ENCODE data around the gene GOLM1.

The GOLM1 gene

DNA sequence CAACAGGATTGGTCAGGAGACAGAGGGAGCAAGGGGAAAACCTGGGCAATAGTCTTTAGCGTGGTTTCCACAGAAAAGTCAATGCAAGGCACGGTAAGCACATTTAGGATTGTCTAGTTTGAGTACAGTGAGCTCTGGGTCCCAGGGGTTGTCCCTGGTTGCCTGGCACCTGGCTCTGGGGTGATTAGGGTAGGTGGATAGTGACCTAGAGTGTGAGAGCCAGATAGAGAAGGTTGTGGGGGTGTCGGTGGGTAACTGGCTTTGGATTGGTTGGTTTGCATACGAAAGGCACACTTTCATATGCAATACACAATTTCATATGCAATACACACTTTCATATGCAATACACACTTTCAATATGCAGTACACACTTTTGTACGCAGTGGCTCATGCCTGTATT is 20.1 kb upstream of the GOLM1 start:
- H3K79me2 ChIP-seq (ENCODE audit: control insufficient read depth, insufficient read depth, low read length, unreplicated experiment): no peaks in the 10 kb centered on the region
- H3K27ac ChIP-seq (ENCODE audit: low read depth, low read length): no peak overlapping the region
- no peaks in the 10 kb centered on the region for H3K36me3 ChIP-seq (ENCODE audit: insufficient read depth, low read length)
- H3K4me3 ChIP-seq (ENCODE audit: low read depth, low read length): no peak overlapping the region
- no peaks in the 10 kb centered on the region for H3K4me1 ChIP-seq (ENCODE audit: control insufficient read depth, insufficient read depth, low read length, unreplicated experiment)
- no peak overlapping the region for H2AFZ ChIP-seq (ENCODE audit: low read length, unreplicated experiment)
- peaks cover 13% of the 10 kb centered on the region for H3K27me3 ChIP-seq (ENCODE audit: insufficient read depth, low read length)

DNA sequence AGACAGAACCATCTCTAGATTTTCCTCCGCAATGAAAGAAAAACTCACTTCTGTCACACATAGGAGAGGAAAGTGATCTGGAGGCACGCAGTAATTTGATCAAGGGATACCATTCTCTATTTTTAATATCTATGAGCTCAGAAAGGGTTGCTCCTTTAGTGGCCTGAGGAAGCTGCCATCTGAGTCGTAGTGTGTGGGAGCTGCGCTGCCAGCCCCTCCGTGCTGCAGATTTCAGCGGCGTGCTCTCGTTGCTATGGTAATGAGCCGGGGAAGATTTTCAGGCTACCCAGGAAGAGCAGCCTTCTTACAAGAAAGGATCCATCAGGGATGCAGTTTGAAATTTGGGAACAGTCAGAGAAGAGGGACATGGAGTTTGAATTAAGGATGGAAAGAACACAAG is 17.1 kb upstream of the GOLM1 start:
- H3K4me3 ChIP-seq (ENCODE audit: low read depth, low read length): no peak overlapping the region
- peaks cover 9% of the 10 kb centered on the region for H3K27me3 ChIP-seq (ENCODE audit: insufficient read depth, low read length)
- H3K4me1 ChIP-seq (ENCODE audit: control insufficient read depth, insufficient read depth, low read length, unreplicated experiment): no peaks in the 10 kb centered on the region
- no peak overlapping the region for H3K27ac ChIP-seq (ENCODE audit: low read depth, low read length)
- no peaks in the 10 kb centered on the region for H3K36me3 ChIP-seq (ENCODE audit: insufficient read depth, low read length)
- no peak overlapping the region for H2AFZ ChIP-seq (ENCODE audit: low read length, unreplicated experiment)
- no peaks in the 10 kb centered on the region for H3K79me2 ChIP-seq (ENCODE audit: control insufficient read depth, insufficient read depth, low read length, unreplicated experiment)

DNA sequence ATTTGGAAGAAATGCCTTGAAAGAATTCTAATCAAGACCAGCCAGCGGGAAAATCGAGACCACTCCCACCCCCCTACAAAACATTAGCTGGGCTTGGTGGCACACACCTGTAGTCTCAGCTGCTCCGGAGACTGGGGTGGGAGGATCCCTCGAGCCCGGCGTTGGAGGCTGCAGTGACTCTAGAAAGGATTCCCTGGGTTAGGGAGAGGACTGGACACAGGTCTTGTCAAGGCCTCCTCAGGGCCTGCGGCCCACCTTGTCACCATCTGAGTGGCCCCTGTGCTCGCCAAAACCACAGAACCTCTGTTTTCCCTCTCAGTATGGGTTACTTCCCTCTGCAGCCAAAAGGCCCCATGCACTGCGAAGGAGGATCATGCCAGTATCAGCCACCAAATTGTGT is 16.5 kb upstream of the GOLM1 start:
- no peaks in the 10 kb centered on the region for H3K36me3 ChIP-seq (ENCODE audit: insufficient read depth, low read length)

DNA sequence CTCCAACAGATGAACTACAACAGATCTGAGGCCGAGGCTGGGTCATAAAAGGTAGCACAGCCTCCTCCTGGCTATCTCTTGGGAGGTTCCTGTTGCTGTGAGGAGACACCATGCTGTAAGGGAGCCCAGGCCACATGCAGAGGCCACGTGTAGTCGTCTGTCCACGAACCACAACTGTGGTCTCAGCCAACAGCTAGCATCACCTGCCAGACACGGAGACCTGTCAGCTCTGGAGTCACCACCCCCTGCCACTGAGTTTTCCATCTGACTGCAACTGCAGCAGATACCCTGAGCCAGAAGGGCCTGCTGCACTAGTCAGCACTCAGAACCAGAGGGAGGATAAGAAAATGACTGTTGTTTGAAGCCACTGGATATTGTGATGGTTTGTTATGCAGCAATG is 12.7 kb upstream of the GOLM1 start:
- H3K27me3 ChIP-seq (ENCODE audit: insufficient read depth, low read length): peaks cover 5% of the 10 kb centered on the region; the same call in 1 of the 2 replicates
- H3K27ac ChIP-seq (ENCODE audit: low read depth, low read length): no peak overlapping the region
- H2AFZ ChIP-seq (ENCODE audit: low read length, unreplicated experiment): no peak overlapping the region
- H3K4me1 ChIP-seq (ENCODE audit: control insufficient read depth, insufficient read depth, low read length, unreplicated experiment): peaks cover under 1% of the 10 kb centered on the region
- no peaks in the 10 kb centered on the region for H3K36me3 ChIP-seq (ENCODE audit: insufficient read depth, low read length)
- H3K4me3 ChIP-seq (ENCODE audit: low read depth, low read length): no peak overlapping the region
- H3K79me2 ChIP-seq (ENCODE audit: control insufficient read depth, insufficient read depth, low read length, unreplicated experiment): no peaks in the 10 kb centered on the region

More for the DNA sequence above, 16.5 kb upstream of the GOLM1 start:
- H3K27me3 ChIP-seq (ENCODE audit: insufficient read depth, low read length): peaks cover 9% of the 10 kb centered on the region
- no peaks in the 10 kb centered on the region for H3K4me1 ChIP-seq (ENCODE audit: control insufficient read depth, insufficient read depth, low read length, unreplicated experiment)
- no peaks in the 10 kb centered on the region for H3K79me2 ChIP-seq (ENCODE audit: control insufficient read depth, insufficient read depth, low read length, unreplicated experiment)
- H3K27ac ChIP-seq (ENCODE audit: low read depth, low read length): no peak overlapping the region
- no peak overlapping the region for H2AFZ ChIP-seq (ENCODE audit: low read length, unreplicated experiment)
- no peak overlapping the region for H3K4me3 ChIP-seq (ENCODE audit: low read depth, low read length)

DNA sequence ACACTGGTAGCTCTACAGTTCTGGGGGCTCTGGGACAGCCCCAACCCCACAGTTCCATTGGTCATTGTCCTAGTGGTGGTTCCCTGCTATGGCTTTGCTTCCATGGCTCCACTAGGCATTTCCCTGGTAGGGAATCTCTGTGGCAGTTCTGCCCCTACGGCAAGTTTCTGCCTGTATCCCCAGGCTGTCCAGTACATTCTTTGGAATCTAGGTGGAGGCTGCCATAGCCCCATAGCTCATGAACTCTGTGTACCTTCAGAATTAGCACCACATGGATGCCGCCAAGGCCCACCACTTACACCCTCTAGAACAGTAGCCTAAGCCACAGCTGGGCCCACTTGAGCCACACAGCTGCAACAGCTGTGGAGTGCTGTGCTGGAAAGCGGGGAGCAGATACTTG is 3.3 kb upstream of the GOLM1 start:
- Histone ChIP-seq H3K27ac (ENCODE audit: low read depth, low read length) (no peak overlapping the region), H3K79me2 (ENCODE audit: control insufficient read depth, insufficient read depth, low read length, unreplicated experiment) (peaks cover 14% of the 10 kb centered on the region), H3K4me3 (ENCODE audit: low read depth, low read length) (no peak overlapping the region), H3K36me3 (ENCODE audit: insufficient read depth, low read length) (no peaks in the 10 kb centered on the region), H3K27me3 (ENCODE audit: insufficient read depth, low read length) (no peaks in the 10 kb centered on the region), H2AFZ (ENCODE audit: low read length, unreplicated experiment) (no peak overlapping the region), H3K4me1 (ENCODE audit: control insufficient read depth, insufficient read depth, low read length, unreplicated experiment) (peaks cover 8% of the 10 kb centered on the region)

DNA sequence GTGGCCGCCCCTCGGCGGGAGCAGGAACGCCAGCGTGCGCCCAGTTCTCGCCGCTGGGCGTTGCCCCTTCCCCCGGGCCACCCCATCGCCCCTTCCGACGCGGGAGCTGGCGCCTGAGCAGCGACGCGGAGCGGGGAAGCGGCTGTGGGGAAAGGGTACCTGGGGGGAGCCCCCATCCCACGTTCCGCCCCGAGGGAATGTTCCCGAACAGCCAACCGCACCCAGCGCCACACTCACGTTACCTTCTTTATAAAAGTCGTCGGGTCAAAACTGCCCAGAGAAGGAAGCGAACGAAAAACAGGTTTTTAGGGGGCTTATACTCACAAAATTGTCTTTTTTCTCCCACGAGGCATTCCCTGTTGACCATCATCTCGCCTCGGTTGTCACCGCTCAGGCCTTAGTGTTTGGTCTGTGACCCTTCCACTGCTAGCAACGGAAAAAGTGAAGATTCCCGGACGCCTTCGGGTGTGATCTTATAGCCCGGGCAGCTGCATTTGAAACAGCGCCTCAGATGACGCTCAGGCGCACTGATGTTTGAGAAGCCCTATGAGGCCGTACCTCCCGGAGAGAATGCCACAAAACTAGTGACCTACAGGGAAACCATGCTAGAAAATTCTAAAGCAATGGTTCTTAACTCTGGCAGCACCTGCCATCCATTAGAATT is 475 bp upstream of the GOLM1 start:
- H3K27me3 ChIP-seq (ENCODE audit: insufficient read depth, low read length): no peaks in the 10 kb centered on the region
- peak overlapping the region; percentile 100 for H3K4me3 ChIP-seq (ENCODE audit: low read depth, low read length)
- H3K36me3 ChIP-seq (ENCODE audit: insufficient read depth, low read length): no peaks in the 10 kb centered on the region
- H3K79me2 ChIP-seq (ENCODE audit: control insufficient read depth, insufficient read depth, low read length, unreplicated experiment): peaks cover 38% of the 10 kb centered on the region
- H2AFZ ChIP-seq (ENCODE audit: low read length, unreplicated experiment): peak overlapping the region; percentile 99
- peak overlapping the region; percentile 63 for H3K27ac ChIP-seq (ENCODE audit: low read depth, low read length)
- peaks cover 20% of the 10 kb centered on the region for H3K4me1 ChIP-seq (ENCODE audit: control insufficient read depth, insufficient read depth, low read length, unreplicated experiment)

DNA sequence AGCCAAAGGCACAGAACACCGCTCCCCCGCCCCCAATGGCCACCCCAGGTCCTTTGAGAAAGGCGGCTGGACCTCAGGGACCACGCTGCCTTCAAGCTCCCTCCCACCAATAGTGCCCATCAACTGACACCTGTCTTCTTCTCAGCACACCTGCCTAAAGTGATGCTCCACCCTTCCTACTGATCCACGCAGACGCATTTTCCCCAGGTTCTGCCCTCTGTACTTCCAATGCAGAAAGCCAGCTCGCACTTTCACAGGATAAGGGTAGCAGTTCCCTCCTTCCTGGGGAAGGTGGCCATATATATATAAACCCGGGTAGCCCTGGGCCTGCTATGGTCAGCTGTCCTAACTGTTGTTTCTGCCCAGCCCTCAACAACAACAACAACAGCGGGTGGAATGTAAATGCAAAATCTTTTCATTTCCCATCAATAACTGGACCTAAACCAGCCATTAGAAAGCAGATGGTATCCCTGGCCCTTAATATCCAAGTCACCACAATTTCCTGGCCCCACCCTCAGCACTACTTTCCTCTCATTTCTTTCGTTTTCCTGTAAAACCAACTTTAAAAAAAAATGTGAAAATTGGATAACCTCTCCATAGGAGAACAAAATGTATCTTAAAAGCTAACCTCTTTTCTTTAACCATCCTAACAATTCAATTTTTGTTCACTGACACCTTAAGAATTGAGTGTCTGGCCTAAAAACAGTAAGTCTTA is 1.7 kb downstream of the GOLM1 start:
- no peaks in the 10 kb centered on the region for H3K27me3 ChIP-seq (ENCODE audit: insufficient read depth, low read length)
- peak overlapping the region; percentile 100 for H3K4me3 ChIP-seq (ENCODE audit: low read depth, low read length)
- H3K36me3 ChIP-seq (ENCODE audit: insufficient read depth, low read length): no peaks in the 10 kb centered on the region
- peak overlapping the region; percentile 43 for H2AFZ ChIP-seq (ENCODE audit: low read length, unreplicated experiment)
- peaks cover 20% of the 10 kb centered on the region for H3K4me1 ChIP-seq (ENCODE audit: control insufficient read depth, insufficient read depth, low read length, unreplicated experiment)
- H3K27ac ChIP-seq (ENCODE audit: low read depth, low read length): no peak overlapping the region
- peaks cover 53% of the 10 kb centered on the region for H3K79me2 ChIP-seq (ENCODE audit: control insufficient read depth, insufficient read depth, low read length, unreplicated experiment)

DNA sequence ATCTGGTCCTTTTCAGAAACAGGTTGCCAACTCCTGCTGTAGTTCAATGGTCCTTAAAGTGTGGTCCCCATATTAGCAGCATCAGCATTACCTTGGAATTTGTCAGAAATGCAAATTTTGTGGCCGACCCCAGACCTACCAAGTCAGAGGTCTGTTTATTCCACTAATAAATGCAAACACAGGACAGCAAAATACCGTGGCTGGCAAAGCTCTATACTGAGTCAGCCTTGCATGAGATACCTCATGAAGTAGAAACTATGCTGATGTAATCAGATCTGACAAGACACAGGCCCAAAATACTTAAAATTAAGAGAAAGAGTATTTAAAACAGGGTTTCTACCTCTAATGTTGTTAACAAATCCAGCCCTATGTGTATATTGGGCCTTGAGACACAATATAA is 3.0 kb downstream of the GOLM1 start:
- peaks cover 20% of the 10 kb centered on the region for H3K4me1 ChIP-seq (ENCODE audit: control insufficient read depth, insufficient read depth, low read length, unreplicated experiment)
- H3K79me2 ChIP-seq (ENCODE audit: control insufficient read depth, insufficient read depth, low read length, unreplicated experiment): peaks cover 63% of the 10 kb centered on the region
- no peak overlapping the region for H2AFZ ChIP-seq (ENCODE audit: low read length, unreplicated experiment)
- H3K36me3 ChIP-seq (ENCODE audit: insufficient read depth, low read length): no peaks in the 10 kb centered on the region
- no peaks in the 10 kb centered on the region for H3K27me3 ChIP-seq (ENCODE audit: insufficient read depth, low read length)
- no peak overlapping the region for H3K4me3 ChIP-seq (ENCODE audit: low read depth, low read length)
- H3K27ac ChIP-seq (ENCODE audit: low read depth, low read length): no peak overlapping the region

DNA sequence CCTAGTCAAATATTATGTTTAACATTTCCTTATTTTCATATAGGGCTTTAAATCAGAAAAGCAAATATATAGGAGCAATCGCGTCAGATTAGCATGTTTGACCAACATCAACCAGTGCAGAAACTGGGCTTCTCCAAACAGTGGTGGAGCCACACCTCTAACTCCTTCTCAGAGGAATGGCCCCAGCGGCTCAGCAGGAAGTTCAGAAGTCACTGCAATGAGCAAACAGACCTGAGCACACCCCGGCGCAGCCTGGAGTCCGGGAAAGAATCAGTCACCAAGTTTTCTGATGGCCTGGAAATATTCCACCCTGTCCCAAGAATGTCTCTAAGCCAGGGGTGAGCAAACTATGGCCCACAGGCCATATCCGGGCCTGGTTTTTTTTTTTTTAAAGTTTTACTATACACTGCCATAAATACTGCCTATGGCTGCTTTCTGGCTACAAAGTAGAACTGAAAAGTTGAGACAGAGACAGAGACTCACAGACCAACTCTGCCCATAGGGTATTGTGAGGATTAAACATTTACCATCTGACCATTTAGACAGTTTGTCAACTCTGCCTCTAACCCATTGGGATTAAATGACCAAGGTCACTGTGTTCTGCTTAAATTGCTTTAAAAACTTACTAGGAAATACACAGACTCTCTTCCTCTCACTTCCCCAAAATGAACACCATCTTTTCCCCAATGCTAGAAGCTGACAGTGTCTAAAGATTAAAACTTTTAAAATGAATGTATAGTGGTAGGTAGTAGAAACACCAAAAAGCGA is 5.4 kb downstream of the GOLM1 start:
- Histone ChIP-seq H3K27me3 (ENCODE audit: insufficient read depth, low read length) (no peaks in the 10 kb centered on the region), H3K4me3 (ENCODE audit: low read depth, low read length) (no peak overlapping the region), H3K4me1 (ENCODE audit: control insufficient read depth, insufficient read depth, low read length, unreplicated experiment) (peaks cover 20% of the 10 kb centered on the region), H3K27ac (ENCODE audit: low read depth, low read length) (no peak overlapping the region), H3K79me2 (ENCODE audit: control insufficient read depth, insufficient read depth, low read length, unreplicated experiment) (peaks cover 63% of the 10 kb centered on the region), H2AFZ (ENCODE audit: low read length, unreplicated experiment) (no peak overlapping the region), H3K36me3 (ENCODE audit: insufficient read depth, low read length) (no peaks in the 10 kb centered on the region)

DNA sequence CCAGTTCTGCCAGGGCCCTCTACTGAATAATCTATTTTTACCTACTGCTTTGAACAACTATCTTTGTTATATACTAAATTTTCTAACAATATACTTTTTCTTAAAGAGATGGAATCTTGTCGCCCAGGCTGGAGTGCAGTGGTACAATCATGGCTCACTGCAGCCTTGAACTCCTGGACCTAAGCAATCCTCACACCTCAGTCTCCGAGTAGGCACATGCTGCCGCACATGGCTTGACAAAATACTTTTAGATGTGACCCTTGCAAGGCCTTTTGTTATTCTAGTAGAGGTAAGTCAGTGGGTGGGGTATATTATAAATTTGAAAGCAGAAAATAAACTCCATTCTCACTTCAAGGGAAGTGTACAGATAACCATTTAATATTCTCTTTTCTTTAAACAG is 7.9 kb downstream of the GOLM1 start:
- Histone ChIP-seq H3K27ac (ENCODE audit: low read depth, low read length) (no peak overlapping the region), H3K79me2 (ENCODE audit: control insufficient read depth, insufficient read depth, low read length, unreplicated experiment) (peaks cover 39% of the 10 kb centered on the region), H3K27me3 (ENCODE audit: insufficient read depth, low read length) (no peaks in the 10 kb centered on the region), H2AFZ (ENCODE audit: low read length, unreplicated experiment) (no peak overlapping the region), H3K4me3 (ENCODE audit: low read depth, low read length) (no peak overlapping the region), H3K4me1 (ENCODE audit: control insufficient read depth, insufficient read depth, low read length, unreplicated experiment) (peaks cover 5% of the 10 kb centered on the region), H3K36me3 (ENCODE audit: insufficient read depth, low read length) (no peaks in the 10 kb centered on the region)
